Activated T-cell treated with anti-CD3 and anti-CD28 coated beads, Interleukin-2, amount 50 U/mL, for 24 hours (primary cell): ENCODE data around the gene ZRANB3.
"Not testable (repeated sequence)": the region's sequence is repeated elsewhere in the genome, so short reads cannot be mapped to it uniquely, and the experiment has no call there.

ENCODE experiments used
- DNase-seq: peaks from one replicate; pipeline ENCODE4 v3.0.0-alpha.2; 2020
- H3K27ac Mint-ChIP-seq: 2 replicates; pipeline ENCODE4 v1.8.0; 2020; ENCODE audit warnings: mild to moderate bottlenecking, mixed read lengths
- H3K27me3 Mint-ChIP-seq: 2 replicates; pipeline ENCODE4 v1.8.0; 2020; ENCODE audit warnings: mixed read lengths
- H3K36me3 Mint-ChIP-seq: 2 replicates; pipeline ENCODE4 v1.8.0; 2020; ENCODE audit warnings: low read depth, mixed read lengths
- H3K4me1 Mint-ChIP-seq: 2 replicates; pipeline ENCODE4 v1.8.0; 2020; ENCODE audit warnings: low read depth, mixed read lengths
- H3K4me3 Mint-ChIP-seq: 2 replicates; pipeline ENCODE4 v1.8.0; 2020; ENCODE audit warnings: mild to moderate bottlenecking, moderate library complexity, mixed read lengths
- H3K9me3 Mint-ChIP-seq: 2 replicates; pipeline ENCODE4 v1.8.0; 2020; ENCODE audit warnings: mixed read lengths

ZRANB3 gene

DNA sequence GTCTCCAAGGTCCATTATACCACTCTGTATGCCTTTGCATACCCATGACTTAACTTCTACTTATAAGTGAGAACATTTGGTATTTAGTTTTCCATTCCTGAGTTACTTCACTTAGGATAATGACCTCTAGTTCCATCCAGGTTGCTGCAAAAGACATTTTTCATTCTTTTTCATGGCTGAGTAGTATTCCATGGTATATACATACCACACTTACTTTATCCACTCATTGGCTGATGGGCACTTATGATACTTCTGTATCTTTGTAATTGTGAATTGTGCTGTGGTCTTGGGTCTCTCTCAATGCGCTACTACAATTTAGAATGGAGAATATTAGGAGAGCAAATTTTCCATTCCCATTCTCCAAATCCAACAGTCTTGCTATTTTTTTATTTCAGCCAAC is 76.4 kb downstream of the ZRANB3 start:
- H3K27ac Mint-ChIP-seq: no peak overlapping the region
- no peak overlapping the region for H3K4me3 Mint-ChIP-seq
- H3K9me3 Mint-ChIP-seq: peaks cover 48% of the 10 kb centered on the region
- no peaks in the 10 kb centered on the region for H3K27me3 Mint-ChIP-seq
- H3K4me1 Mint-ChIP-seq: no peaks in the 10 kb centered on the region
- DNase-seq: no peak
- peaks cover 47% of the 10 kb centered on the region for H3K36me3 Mint-ChIP-seq

DNA sequence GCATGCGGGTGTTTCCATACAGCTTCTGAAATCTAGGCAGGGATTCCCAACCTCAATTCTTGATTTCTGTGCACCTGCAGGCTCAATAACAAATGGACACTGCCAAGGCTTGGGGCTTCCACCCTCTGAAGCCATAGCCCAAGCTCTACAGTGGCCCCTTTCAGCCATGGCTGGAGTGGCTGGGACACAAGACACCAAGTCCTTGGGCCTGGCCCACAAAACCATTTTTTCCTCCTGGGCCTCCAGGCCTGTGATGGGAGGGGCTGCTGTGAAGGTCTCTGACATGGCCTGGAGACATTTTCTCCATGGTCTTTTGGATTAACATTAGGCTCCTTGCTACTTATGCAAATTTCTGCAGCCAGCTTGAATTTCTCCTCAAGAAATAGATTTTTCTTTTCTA is 78.0 kb downstream of the ZRANB3 start:
- not testable (repeated sequence) for H3K4me1 Mint-ChIP-seq, H3K4me3 Mint-ChIP-seq, DNase-seq, H3K27ac Mint-ChIP-seq, H3K27me3 Mint-ChIP-seq
- H3K36me3 Mint-ChIP-seq: peaks cover 43% of the 10 kb centered on the region
- H3K9me3 Mint-ChIP-seq: peaks cover 47% of the 10 kb centered on the region

DNA sequence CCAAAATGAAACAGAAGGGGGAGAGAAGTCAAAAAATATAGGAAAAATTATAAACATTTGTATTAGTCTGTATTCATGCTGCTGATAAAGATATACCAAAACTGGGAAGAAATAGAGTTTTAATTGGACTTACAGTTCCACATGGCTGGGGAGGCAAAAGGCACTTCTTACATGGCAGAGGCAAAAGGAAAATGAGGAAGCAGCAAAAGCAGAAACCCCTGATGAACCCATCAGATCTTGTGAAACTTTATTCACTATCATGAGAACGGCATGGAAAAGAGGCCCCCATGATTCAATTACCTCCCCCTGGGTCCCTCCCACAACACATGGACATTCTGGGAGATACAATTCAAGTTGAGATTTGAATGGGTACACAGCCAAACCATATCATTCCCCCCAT is 79.1 kb downstream of the ZRANB3 start:
- Mint-ChIP-seq H3K36me3 (peaks cover 40% of the 10 kb centered on the region), H3K27ac (no peak overlapping the region), H3K4me1 (no peaks in the 10 kb centered on the region), H3K4me3 (no peak overlapping the region), H3K9me3 (peaks cover 38% of the 10 kb centered on the region), H3K27me3 (no peaks in the 10 kb centered on the region)
- DNase-seq: no peak

DNA sequence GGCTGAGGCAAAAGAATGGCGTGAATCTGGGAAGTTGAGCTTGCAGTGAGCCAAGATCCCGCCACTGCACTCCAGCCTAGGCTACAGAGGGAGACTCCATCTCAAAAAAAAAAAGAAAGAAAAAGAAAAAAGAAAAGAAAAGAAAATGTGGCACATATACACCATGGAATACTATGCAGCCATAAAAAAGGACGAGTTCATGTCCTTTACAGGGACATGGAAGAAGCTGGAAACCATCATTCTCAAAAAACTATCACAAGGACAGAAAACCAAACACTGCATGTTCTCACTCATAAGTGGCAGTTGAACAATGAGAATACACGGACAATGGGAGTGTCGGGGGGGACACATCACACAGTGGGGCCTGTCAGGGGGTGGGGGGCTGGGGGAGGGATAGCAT is 88.0 kb downstream of the ZRANB3 start:
- H3K9me3 Mint-ChIP-seq: peaks cover 11% of the 10 kb centered on the region
- H3K36me3 Mint-ChIP-seq, H3K27me3 Mint-ChIP-seq, H3K27ac Mint-ChIP-seq, H3K4me1 Mint-ChIP-seq, DNase-seq, H3K4me3 Mint-ChIP-seq: not testable (repeated sequence)

GRCh38 chr2:135435155-135435554 is 95.9 kb downstream of the ZRANB3 start:
- H3K27me3 Mint-ChIP-seq, H3K4me1 Mint-ChIP-seq, H3K4me3 Mint-ChIP-seq, DNase-seq, H3K27ac Mint-ChIP-seq, H3K36me3 Mint-ChIP-seq: not testable (repeated sequence)
- peaks cover 14% of the 10 kb centered on the region for H3K9me3 Mint-ChIP-seq

- Mint-ChIP-seq H3K4me3 (no peak overlapping the region), H3K4me1 (no peaks in the 10 kb centered on the region), H3K27ac (no peak overlapping the region), H3K27me3 (no peaks in the 10 kb centered on the region), H3K9me3 (peaks cover 19% of the 10 kb centered on the region), H3K36me3 (peaks cover 17% of the 10 kb centered on the region)
- no peak for DNase-seq
Observed at GRCh38 chr2:135424849-135425248, 106.2 kb downstream of the ZRANB3 start.

DNA sequence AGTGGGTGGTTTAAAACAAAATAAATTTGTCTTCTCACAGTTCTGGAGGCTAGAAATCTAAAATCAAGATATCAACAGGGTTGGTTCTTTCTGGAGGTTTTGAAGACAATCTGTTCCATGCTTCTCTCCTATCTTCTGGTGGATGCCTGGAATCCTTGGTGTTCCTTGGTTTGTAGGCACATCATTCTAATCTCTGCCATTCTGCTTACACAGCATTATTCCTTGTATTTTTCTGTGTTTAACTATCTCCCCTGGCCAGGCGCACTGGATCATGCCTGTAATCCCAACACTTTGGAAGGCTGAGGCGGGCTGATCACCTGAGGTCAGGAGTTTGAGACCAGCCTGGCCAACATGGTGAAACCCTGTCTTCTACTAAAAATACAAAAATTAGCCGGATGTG is 108.1 kb downstream of the ZRANB3 start:
- DNase-seq: no peak
- no peak overlapping the region for H3K27ac Mint-ChIP-seq
- no peaks in the 10 kb centered on the region for H3K27me3 Mint-ChIP-seq
- peaks cover 21% of the 10 kb centered on the region for H3K9me3 Mint-ChIP-seq
- H3K4me3 Mint-ChIP-seq: no peak overlapping the region
- peaks cover 14% of the 10 kb centered on the region for H3K36me3 Mint-ChIP-seq
- no peaks in the 10 kb centered on the region for H3K4me1 Mint-ChIP-seq

- Mint-ChIP-seq H3K4me3 (no peak overlapping the region), H3K9me3 (peaks cover 31% of the 10 kb centered on the region), H3K4me1 (no peaks in the 10 kb centered on the region), H3K27me3 (no peaks in the 10 kb centered on the region), H3K27ac (no peak overlapping the region), H3K36me3 (peaks cover 3% of the 10 kb centered on the region)
- DNase-seq: no peak
Observed at GRCh38 chr2:135411646-135412045, 119.4 kb downstream of the ZRANB3 start.

DNA sequence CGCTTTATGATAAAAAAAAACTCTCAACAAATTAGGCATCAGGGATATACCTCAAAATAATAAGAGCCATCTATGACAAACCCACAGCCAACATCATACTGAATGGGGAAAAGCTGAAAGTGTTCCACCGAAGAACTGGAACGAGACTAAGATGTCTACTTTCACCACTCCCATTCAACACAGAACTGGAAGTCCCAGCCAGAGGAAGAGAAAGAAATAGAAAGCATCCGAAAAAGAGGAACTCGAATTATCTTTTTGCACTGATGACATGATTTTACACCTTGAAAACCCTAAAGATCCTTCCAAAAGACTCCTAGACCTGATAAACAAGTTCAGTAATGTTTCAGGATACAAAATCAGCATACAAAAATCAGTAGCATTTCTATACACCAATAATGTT is 121.6 kb downstream of the ZRANB3 start:
- Mint-ChIP-seq H3K27me3 (no peaks in the 10 kb centered on the region), H3K4me1 (no peaks in the 10 kb centered on the region), H3K9me3 (peaks cover 47% of the 10 kb centered on the region), H3K36me3 (peaks cover 17% of the 10 kb centered on the region), H3K4me3 (no peak overlapping the region), H3K27ac (no peak overlapping the region)
- DNase-seq: no peak

DNA sequence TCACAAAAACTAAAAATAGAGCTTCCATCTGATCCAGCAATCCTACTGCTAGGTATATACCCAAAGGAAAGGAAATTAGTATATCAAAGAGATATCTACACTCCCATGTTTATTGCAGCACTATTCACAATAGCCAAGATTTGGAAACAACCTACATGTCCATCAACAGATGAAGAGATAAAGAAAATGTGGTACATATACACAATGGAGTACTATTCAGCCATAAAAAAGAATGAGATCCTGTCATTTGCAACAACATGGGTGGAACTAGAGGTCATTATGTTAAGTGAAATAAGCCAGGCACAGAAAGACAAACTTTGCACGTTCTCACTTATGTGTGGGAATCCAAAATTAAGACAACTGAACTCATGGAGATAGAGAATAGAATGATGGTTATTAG is 134.8 kb downstream of the ZRANB3 start:
- H3K36me3 Mint-ChIP-seq, H3K4me1 Mint-ChIP-seq, H3K4me3 Mint-ChIP-seq, DNase-seq, H3K27ac Mint-ChIP-seq, H3K27me3 Mint-ChIP-seq: not testable (repeated sequence)
- H3K9me3 Mint-ChIP-seq: peaks cover 26% of the 10 kb centered on the region

DNA sequence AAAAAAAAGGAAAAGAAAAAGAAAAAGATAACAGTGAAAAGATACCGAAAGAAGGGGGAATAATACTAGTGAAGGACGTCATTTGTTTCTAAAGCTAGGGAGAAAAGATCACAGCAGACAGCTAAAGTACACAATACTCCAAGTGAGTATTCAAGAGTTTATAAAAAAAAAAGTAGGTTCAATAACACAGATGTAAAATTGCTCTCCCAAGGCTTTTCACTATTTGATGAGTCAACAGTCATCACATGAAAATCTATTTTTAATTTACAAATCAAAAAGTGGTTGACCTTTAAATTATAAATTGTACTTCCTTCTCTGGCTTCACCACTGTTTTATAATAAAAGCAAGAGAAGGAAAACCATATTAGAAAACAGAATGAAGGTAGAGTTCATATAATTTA is 144.0 kb downstream of the ZRANB3 start:
- Mint-ChIP-seq H3K27me3 (no peaks in the 10 kb centered on the region), H3K4me3 (no peak overlapping the region), H3K4me1 (no peaks in the 10 kb centered on the region), H3K27ac (no peak overlapping the region), H3K36me3 (peaks cover 42% of the 10 kb centered on the region), H3K9me3 (peaks cover 27% of the 10 kb centered on the region)
- no peak for DNase-seq

DNA sequence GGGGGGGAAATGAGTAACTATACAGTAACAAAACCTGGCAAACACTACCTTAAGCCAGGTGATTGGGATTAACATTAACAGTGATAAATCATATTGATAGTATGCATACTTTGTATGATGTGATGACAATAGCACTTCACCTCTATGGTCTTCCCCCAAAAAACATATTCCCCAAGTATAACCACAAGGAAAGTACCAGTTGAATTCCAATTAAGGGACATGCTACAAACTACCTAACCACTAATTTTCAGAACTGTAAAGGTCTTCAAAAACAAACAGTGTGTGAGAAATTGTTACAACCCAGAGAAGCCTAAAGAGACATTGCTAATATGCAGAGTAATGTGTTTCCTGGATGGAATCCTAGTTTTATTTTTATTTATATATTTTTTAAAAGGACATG is 152.4 kb downstream of the ZRANB3 start:
- Mint-ChIP-seq H3K27me3 (no peaks in the 10 kb centered on the region), H3K36me3 (peaks cover 34% of the 10 kb centered on the region), H3K4me3 (no peak overlapping the region), H3K27ac (no peak overlapping the region), H3K4me1 (no peaks in the 10 kb centered on the region), H3K9me3 (peaks cover 33% of the 10 kb centered on the region)
- DNase-seq: no peak

DNA sequence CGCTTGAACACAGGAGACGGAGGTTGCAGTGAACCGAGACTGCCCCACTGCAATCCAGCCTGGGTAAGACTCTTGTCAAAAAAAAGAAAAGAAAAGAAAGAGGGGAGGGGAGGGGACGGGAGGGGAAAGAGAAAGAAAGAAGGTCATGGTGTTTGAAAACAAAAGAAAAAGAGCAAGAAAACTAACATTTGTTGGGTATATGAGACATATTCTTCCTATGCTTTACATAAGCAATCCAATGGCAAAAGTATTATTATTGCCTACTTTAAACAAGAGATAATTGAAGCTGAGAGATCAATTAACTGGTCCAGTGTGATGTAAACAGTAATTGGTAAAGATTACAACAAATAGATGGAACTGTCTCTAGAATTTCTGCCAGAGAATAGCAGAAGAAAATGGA is 157.3 kb downstream of the ZRANB3 start:
- Mint-ChIP-seq H3K27me3 (no peaks in the 10 kb centered on the region), H3K4me3 (no peak overlapping the region), H3K27ac (no peak overlapping the region), H3K9me3 (peaks cover 18% of the 10 kb centered on the region), H3K36me3 (peaks cover 24% of the 10 kb centered on the region), H3K4me1 (no peaks in the 10 kb centered on the region)
- DNase-seq: no peak

GRCh38 chr2:135349941-135350340 is 181.1 kb downstream of the ZRANB3 start:
- no peaks in the 10 kb centered on the region for H3K27me3 Mint-ChIP-seq
- no peak overlapping the region for H3K4me3 Mint-ChIP-seq
- peaks cover 41% of the 10 kb centered on the region for H3K36me3 Mint-ChIP-seq
- DNase-seq: no peak
- H3K9me3 Mint-ChIP-seq: peaks cover 19% of the 10 kb centered on the region
- no peak overlapping the region for H3K27ac Mint-ChIP-seq
- H3K4me1 Mint-ChIP-seq: no peaks in the 10 kb centered on the region

GRCh38 chr2:135348096-135348704 is 182.8 kb downstream of the ZRANB3 start:
- not testable (repeated sequence) for H3K27ac Mint-ChIP-seq, H3K4me3 Mint-ChIP-seq, DNase-seq, H3K27me3 Mint-ChIP-seq, H3K4me1 Mint-ChIP-seq
- Mint-ChIP-seq H3K36me3 (peaks cover 50% of the 10 kb centered on the region), H3K9me3 (peaks cover 21% of the 10 kb centered on the region)

- H3K4me3 Mint-ChIP-seq: no peak overlapping the region
- H3K27me3 Mint-ChIP-seq: no peaks in the 10 kb centered on the region
- no peak overlapping the region for H3K27ac Mint-ChIP-seq
- H3K9me3 Mint-ChIP-seq: peaks cover 14% of the 10 kb centered on the region
- H3K4me1 Mint-ChIP-seq: no peaks in the 10 kb centered on the region
- no peak for DNase-seq
- H3K36me3 Mint-ChIP-seq: peaks cover 12% of the 10 kb centered on the region
Observed at GRCh38 chr2:135337071-135337470, 193.9 kb downstream of the ZRANB3 start.
